EL (cell line): ENCODE data around the gene KCTD13.
"Not testable (repeated sequence)": the region's sequence is repeated elsewhere in the genome, so short reads cannot be mapped to it uniquely, and the experiment has no call there.

ENCODE experiments used
- DNase-seq: peaks from one replicate; pipeline ENCODE4 v3.0.0-alpha.2; 2016

The KCTD13 gene

DNA sequence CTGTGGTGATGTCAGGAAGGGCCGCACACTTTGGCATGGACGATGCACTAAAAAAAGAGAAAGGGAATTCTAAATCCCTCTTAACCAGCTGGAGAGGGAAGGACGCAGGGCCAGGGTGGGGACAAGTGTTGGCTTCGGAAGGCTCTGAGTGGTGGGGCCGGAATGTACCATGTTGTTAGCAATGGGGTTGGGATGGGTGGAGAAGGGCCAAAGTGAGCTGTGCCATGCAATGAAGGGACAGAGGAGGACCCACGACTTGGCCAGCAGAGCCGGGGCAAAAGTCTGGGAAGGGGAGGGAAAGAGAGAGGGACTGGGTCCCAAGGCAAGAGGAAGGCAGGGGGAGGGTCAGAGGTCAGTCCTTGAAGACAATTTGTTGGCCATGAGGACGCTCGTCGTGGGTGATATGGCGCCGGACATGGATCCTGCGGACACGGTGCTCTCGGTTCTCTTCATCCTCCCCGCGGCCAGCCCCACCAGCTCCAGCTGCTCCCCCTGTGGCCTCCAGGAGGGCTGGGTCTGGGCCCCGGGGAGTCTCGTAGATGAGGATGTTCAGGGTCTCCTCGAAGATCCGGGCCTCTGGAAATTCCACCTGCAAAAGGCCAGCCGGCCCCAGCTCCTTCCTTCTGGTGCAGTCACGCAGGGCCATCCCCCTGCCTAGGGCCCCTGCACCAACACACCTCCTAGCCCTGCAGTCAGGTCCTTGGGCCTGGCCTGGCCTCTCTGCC, 19.3 kb downstream of the KCTD13 start:
- no peak for DNase-seq

DNA sequence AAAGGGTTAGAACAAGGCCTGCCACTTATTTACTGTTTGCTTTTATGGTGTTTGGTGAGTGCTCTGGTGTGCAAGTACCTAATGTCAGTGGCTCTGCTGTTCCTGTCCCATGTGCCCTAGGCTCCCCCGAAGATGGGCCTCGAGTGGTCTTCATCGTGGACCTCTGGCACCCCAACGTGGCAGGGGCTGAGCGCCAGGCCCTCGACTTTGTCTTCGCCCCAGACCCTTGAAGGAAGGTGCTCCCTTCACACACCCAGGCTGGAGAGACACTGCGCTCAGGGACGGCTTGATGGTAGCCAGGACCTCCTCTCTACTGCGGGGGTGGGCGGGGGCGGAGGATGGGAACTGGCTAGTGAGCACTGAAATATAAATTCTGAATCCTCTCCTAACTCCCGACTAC, 20.4 kb downstream of the KCTD13 start:
- DNase-seq: no peak

DNA sequence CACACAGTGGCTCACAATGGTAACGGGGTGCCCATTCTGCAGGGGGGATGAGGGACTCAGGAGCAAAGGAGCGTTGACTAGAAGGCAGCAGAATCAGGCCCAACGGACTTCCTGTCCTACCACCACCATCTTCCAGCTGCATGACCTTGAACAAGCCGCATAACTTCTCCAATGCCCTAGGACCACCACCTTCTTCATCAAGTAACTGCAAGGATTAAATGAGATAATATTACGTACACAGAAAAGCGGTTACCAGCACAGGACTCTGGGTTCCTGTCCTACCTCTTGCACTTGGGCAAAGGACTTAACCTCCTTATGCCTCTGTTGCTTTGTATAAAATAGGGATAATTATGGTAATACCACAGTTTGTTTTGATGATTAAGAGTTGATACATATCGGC, 21.1 kb downstream of the KCTD13 start:
- DNase-seq: no peak

DNA sequence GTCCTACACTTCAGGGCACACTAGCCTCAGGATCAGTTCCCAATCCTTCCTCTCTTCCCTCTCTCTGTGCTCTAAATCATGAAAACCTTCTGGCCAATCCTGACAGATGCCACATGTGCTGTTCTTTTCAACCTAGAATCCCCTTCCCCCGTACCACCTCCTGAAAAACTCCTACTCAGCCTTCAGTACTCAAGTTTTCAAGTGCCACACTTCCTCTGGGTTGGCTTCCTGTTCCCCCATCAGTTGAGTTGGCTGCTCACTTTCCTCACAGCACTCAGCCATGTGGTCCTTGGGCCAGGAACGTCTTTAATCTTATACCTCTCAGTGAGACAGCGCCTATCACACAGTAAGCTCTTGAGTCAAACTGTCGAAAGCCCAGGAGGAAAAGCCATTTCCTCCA, 22.4 kb downstream of the KCTD13 start:
- no peak for DNase-seq

DNA sequence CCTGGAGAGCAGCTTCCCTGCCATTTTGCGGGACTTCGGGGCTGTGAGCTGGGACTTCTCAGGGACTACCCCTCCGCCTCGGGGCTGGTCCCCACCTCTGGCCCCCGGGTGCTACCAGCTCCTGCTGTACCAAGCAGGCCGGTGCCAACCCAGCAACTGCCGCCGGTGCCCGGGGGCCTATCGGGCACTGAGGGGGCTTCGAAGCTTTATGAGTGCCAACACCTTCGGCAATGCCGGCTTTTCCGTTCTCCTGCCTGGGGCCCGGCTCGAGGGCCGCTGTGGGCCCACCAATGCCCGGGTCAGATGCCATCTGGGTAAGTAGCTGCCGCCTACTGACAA, 24.4 kb downstream of the KCTD13 start:
- DNase-seq: no peak

DNA sequence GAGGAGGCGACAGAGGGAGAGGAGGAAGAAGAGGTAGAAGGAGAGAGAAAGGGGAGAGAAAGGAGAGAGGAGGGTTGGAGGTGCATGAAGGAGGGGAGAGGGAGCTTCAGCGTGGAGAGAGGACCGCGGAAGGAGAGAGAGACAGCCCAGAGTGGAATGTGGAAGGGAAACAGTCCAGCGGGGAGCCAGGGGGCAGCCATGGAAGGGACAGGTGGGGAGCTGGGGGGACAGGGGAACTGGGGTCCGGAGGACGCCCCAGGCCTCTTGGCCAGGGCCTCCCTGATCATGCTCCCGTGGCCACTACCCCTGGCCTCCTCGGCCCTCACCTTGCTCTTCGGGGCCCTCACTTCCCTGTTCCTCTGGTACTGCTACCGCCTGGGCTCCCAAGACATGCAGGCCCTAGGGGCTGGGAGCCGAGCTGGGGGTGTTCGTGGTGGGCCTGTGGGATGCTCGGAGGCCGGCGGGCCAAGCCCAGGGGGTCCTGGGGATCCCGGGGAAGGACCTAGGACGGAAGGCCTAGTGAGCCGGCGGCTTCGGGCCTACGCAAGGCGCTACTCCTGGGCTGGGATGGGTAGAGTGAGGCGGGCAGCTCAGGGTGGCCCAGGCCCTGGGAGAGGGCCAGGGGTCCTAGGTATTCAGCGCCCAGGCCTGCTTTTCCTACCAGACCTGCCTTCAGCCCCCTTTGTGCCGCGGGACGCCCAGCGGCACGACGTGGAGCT, 25.0 kb downstream of the KCTD13 start:
- peak; percentile 35 for DNase-seq

DNA sequence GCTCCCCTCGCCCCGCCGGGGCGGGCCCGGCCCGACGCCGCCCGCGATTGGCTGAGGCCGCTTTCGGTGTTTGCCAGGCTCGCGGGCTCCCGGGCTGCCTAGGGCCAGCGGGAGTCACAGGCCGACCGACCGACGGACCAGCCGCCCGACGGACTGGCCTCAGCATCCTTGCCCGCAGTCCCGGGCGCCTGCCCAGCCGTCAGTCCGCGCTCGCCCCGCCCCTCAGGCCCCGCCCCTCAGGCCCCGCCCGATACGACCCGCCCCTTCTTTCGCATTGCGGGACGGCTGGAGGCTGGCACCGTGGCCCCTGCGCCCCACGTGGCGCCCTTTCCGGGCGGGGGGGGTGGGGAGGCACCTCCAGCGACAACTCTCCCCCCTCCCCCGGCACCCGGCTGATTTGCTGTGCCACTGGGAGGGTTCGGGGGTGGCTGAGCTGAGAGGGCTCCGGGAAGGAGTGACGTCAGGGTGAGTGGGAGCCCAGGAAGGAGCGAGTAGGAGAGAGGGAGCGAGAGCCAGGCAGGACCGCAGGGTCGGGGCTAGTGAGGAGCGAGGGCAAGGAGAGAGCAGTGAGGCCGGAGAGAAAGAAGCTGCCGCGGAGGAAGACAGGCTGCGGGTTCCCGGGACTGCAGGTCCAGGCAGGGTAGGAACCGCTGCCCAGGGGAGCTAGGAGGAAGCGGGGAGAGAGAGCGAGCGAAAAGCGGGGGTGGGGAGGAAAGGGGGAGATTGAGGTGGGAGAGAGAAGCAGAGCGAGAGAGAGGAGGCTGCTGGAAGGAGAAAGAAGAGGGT, 25.7 kb downstream of the KCTD13 start, which contains the start of gene ASPHD1:
TSS of gene ASPHD1 (plus strand) at position 387 of the 786 bp plus-strand sequence. CDS start 484 bp downstream, outside the sequence.
- peak; percentile 95 for DNase-seq

DNA sequence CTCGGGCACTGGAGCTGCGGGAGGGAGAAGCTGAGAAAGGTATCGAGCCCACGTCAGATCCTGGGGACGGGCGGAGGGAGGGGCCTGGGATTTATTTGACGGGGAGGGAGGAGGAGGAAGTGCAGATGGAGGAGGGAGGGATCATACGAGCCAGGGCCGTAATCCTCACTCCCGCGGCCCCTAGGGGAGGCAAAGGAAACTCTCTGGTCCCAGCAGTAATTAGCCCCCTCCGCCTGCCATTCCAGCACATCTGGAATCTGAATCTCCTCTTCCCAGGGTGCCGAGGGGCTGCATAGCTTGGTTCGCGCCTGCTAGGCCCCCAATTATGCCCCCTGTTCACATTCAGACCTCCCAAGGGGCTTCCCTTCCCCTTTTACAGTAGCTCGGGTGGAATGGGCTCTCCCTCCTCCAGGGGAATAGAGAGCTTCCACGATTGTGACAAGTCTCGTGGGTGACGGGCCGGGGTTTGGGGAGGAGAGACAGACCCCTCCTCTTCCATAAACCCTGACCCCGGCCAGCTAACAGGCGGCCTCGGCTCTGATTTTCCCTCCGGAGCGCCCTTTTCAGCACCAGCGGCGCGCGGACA, 26.4 kb downstream of the KCTD13 start, which contains the start of gene SEZ6L2:
TSS of gene SEZ6L2 (minus strand) at position 35 of the 586 bp plus-strand sequence. CDS start 531 bp downstream, outside the sequence.
- peak; percentile 95 for DNase-seq

DNA sequence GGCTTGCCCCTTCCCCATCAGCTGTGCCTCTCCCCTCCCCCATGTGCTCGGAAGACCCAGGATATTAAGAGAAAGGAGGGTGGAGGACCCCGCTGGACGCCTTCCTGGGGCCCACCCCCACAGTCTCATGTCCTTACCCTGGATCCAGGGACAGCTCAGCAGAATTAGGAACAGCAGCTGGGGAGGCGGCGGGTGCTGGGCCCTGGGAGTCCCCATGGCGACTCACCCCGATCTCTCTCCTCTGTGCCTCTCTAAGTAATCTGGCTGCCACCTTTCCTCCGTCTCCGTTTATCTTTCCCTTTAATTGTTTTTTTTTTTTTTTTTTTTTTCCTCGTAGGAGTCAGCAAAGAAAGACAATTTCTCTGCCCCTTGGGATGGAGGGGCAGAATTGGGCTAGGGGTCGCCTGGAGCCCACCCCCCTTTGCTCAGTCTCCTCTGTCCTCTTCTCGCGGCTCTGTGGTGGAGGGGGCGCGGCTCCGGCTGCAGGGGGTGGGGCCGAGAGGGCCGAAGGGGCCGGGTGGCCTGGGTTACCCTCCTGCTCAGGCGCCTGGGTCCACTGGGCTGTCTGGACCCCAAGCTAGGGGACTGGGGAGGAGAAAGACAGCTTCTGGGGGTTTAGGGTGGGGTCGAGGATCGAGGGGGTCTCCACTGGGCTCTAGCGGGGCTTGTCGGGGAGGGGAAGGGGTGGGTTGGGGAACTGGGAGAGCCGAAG, 27.1 kb downstream of the KCTD13 start:
- no peak for DNase-seq

DNA sequence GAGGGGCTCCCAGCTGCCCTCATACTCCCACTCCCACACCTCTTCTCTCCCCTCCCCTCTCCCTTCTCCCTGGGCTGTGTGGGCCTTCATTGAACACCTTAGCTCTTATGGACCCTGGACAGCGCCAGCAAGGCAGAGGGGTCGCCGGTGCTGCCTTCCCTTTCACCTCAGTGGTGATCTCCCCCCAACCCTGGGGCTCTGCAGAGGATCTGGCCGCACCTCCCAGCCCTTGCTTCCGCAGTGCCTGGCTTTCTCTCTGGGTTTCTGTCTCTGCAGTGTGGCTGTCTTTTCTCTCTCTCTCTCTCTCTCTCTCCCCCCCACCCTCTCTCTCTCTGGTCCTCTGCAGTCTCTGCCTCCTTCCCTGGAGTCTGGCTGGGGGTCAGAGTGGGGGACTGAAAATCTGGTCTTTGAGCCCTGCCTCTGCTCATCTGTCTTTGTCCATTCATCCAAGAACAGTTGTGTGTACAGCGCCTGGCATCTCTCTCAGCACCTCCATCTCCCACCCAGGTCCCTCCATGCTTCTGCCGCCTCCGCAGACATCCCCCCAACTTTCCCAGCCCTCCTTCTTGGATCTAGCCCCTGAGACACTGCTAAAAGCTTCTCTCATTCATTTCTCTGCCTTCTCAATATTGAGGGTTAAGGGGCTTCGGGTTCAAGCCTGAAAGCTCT, 27.8 kb downstream of the KCTD13 start:
- no peak for DNase-seq

DNA sequence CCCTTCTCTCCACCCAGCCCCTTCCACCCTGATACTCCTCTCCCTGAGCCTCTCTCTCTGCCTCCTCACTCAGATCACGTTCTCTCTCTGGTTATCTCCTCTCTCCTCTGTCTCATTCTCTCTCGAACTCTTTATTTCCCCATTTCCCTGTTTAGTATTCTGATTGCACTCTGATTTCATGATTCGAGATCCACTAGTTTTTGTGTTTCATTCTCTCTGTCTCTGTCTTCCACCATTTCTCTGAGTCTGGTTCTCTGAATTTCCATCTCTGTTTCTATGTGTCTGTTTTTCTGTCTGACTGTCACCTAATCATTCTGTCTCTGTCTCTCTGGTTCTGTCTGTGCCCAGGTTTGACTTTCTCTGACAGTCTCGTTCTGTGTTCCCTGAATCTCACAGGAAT, 28.7 kb downstream of the KCTD13 start:
- DNase-seq: no peak

DNA sequence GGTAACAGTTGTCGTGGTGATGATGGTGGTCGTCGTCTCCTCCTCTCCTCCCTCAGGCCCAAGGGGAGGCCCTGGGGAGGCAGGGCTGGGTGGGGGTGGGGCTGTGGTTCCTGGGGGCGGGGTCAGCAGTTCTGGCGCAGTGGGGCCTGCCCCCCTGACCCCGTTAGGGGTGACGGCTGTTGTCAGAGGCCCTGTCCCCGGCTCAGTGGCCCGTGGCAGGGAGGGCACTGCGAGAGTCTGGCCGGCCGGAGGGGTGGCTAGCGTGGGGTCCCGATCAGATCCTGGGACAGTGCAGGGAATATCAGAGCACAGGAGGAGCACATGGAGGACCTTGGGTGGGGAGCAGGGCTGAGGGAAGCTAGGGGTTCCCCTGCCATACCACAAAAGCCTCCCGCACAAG, 29.2 kb downstream of the KCTD13 start:
- no peak for DNase-seq

DNA sequence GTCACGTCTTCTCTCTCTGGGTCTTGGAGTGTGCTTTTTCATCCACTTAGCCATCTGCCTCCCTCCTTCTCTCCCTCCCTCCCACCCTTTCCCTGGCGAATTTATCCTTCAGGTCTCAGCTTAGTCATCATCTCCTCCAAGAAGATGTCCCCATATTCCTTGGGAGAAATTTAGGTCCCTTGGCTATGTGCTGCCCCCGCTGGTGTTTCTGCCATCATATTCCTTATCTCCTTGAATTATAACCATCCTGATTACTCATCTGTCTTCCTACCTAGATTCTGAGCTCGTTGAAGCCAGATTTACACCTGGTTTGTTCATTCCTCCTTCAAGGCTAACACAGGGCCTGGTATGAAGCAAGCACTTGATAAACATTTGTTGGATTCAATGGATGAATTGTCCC, 31.7 kb downstream of the KCTD13 start:
- DNase-seq: no peak

DNA sequence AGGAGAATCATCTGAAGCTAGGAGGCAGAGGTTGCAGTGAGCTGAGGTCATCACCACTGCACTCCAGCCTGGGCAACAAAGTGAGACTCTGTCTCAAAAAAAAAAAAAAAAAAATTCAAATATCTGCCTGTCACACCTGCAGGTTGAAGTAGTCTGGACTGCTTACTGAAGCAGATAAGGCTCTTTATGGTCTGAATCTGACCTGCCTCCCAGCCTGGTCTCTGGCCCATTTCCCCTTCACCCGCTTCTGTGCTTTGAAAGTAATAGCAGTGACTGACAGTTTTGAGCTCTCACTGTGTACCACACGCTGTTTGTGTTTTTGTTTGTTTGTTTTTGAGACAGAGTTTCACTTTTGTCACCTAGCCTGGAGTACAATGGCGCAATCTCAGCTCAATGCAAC, 32.5 kb downstream of the KCTD13 start:
- no peak for DNase-seq

DNA sequence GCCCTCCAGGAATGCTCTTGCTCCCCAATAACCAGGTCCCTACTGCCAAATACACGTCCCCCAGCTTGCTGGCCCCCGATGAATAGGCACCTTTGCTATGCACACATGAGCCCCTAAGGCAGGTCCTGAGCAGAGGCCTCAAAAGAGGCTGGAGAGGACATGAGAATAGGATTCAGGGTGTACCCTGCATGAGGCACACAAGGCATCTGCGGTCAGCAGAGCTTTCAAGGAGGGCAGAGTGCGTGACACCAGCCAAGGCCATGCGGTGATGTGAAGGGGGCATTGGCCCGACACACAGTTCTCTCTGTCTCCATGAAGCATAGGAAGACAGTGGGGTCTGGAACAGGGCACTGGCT, 33.6 kb downstream of the KCTD13 start:
- no peak for DNase-seq

DNA sequence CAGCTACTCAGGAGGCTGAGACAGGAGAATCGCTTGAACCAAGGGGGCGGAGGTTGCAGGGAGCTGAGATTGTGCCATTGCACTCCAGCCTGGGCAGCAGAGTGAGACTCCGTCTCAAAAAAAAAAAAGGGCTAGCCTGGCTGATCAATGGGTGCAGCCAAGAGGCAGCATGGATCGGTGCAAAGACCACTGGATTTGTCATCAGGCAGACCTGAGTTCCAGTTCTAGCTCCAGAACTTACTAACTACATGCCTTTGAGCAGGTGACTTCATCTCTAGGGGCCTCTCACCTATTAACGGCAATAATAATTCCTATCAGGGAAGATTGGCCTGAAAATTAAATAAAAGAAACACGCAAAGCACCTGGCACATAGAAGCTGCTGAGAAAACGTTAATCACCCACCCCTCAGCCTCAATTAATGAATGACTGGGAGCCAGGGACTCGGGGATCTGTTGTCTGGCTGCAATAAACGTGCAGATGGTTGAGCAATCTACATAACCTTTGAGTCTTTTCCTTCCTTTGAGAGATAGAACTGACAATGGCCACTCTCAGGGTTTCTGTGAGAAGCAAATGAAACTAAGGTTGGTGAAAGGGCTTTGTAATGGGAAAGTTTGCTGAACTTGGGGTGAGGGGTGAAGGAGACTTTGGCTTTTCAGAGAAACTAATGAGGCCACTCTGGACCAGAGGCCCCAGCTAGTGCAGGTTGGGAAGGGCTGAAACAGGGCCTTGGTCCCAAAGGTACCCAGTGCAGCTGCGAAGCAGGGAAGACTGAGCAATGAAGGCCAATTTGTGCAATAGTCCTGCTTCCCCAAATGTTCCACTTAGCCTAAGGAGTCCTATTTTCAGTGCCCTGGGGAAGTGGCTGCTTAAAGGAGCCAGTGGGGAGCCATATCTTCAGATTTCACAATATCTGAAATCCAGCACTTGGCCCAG, 34.2 kb downstream of the KCTD13 start:
- DNase-seq: no peak

DNA sequence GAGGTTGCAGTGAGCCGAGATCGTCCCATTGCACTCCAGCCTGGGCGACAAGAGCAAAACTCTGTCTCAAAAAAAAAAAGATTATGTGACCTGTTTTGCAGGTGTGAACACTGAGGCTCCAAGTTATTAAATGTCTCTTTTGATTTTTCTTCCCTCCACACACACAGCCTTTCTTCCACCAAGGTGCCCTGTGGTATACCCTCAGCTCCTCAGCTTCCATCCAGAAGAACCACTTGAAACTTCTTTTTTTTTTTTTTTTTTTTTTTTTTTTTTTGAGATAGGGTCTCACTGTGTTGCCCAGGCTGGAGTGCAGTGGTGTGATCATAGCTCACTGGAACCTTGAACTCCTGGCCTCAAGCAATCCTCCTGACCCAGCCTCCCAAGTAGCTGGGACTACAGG, 36.7 kb downstream of the KCTD13 start:
- not testable (repeated sequence) for DNase-seq

DNA sequence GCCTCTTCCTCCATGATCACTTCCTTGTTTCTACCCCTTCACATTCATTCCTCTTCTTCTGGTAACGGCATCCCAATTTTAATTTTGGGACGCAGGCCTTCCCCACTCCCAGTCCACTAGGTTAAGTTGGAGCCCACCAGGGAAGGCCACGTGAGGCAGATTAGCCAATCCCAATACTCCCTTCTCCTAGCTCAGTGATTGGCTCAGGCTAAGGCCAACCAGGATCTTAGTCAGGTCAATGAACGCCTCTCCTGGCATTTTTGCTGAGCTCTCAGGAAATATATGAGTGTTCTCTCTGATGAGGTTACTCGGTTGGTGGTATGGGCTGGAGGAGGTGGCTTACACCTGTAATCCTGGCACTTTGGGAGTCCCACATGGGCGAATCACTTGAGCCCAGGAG, 42.0 kb downstream of the KCTD13 start:
- DNase-seq: no peak

DNA sequence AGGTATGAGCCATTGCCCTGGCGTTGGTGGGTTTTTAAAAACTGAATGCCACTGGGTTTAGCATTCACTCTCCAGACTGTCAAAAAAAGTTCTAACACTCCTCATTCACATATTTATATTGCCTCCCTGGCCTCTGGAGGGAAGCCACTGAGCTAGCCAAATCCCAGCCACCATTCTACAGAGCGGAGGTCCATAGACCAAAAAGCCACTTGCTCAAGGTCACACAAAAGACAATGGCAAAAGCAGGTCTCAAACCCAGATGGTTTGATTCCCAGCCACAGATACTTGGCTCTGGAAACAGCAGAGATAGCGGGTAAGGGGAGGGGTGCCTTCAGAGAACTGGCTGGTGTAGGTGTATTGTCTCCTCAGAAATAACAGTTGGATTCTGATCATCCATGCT, 45.0 kb downstream of the KCTD13 start:
- no peak for DNase-seq

DNA sequence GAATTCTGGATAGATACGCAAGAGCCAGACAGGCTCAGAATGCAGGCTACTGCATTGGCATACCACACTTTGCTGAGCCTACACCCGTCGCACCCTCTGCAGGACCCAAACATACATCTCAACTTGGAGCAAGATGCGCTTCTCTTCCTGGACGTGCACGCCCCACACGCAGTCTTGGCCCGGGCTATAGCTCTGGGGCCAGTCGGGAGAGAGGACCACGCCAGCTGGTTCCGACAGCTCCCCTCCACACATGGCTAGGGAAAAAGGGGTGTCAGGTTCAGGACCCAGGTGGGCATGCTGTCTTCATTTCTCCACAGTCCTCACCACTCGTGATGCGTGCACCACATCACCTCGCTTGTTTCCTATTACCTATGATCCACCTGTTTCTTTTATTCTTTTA, 47.9 kb downstream of the KCTD13 start:
- DNase-seq: no peak
